Right lobe of liver (tissue), 4 donors: ENCODE results near the gene SKIC2.

Experiments
- POLR2A ChIP-seq: fragments of 450-650 bp; IDR thresholded peaks from one replicate; pipeline ENCODE4 v1.6.1; 2017; ENCODE audit warnings: antibody characterized with exemption, mild to moderate bottlenecking
- TF ChIP-seq, protein P1 (sequence below), 4 donors: fragments of 200-600 bp in 3 of 4; fragments of 450-650 bp in 1 of 4; IDR thresholded peaks; one replicate each; pipeline versions ENCODE4 v1.5.1 to v1.8.0; 2016 to 2022; ENCODE audit warnings: antibody characterized with exemption in 4 of 4, mild to moderate bottlenecking in 2 of 4
- donor health status: DM: no; HTN: no; CAD: no.
- donor health status: DM: no; HTN: no; CAD: no.
- donor health status: DM: no; HTN: yes; CAD: no.

GRCh38 chr6:31947070-31947675 is 11.8 kb upstream of the SKIC2 start:
- TF ChIP-seq, protein P1, sequence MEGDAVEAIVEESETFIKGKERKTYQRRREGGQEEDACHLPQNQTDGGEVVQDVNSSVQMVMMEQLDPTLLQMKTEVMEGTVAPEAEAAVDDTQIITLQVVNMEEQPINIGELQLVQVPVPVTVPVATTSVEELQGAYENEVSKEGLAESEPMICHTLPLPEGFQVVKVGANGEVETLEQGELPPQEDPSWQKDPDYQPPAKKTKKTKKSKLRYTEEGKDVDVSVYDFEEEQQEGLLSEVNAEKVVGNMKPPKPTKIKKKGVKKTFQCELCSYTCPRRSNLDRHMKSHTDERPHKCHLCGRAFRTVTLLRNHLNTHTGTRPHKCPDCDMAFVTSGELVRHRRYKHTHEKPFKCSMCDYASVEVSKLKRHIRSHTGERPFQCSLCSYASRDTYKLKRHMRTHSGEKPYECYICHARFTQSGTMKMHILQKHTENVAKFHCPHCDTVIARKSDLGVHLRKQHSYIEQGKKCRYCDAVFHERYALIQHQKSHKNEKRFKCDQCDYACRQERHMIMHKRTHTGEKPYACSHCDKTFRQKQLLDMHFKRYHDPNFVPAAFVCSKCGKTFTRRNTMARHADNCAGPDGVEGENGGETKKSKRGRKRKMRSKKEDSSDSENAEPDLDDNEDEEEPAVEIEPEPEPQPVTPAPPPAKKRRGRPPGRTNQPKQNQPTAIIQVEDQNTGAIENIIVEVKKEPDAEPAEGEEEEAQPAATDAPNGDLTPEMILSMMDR (IDR thresholded peaks at IDR 0.05), result no peak
- no peak for TF ChIP-seq POLR2A
